ENCODE results near the gene DYNC1I1.

- TF ChIP-seq, protein P1, sequence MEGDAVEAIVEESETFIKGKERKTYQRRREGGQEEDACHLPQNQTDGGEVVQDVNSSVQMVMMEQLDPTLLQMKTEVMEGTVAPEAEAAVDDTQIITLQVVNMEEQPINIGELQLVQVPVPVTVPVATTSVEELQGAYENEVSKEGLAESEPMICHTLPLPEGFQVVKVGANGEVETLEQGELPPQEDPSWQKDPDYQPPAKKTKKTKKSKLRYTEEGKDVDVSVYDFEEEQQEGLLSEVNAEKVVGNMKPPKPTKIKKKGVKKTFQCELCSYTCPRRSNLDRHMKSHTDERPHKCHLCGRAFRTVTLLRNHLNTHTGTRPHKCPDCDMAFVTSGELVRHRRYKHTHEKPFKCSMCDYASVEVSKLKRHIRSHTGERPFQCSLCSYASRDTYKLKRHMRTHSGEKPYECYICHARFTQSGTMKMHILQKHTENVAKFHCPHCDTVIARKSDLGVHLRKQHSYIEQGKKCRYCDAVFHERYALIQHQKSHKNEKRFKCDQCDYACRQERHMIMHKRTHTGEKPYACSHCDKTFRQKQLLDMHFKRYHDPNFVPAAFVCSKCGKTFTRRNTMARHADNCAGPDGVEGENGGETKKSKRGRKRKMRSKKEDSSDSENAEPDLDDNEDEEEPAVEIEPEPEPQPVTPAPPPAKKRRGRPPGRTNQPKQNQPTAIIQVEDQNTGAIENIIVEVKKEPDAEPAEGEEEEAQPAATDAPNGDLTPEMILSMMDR (IDR thresholded peaks at IDR 0.05 in 8 of 11, conservative IDR thresholded peaks at IDR 0.05 in 3 of 11): no peak
- TF ChIP-seq POLR2A (IDR thresholded peaks at IDR 0.05): no peak
- no peak for TF ChIP-seq POLR2AphosphoS5 (IDR thresholded peaks at IDR 0.05)
Observed at GRCh38 chr7:95933618-95934017, 161.3 kb downstream of the DYNC1I1 start.
